Adipocyte (in vitro differentiated cells): ENCODE measurements around the gene SLC17A8.
"Not testable (repeated sequence)": the region's sequence is repeated elsewhere in the genome, so short reads cannot be mapped to it uniquely, and the experiment has no call there.

ENCODE experiments used
- DNase-seq: peaks from one replicate; pipeline ENCODE4 v3.0.0-alpha.2; 2015; ENCODE audit warnings: low read depth
- H3K27me3 ChIP-seq: replicated peaks from 2 replicates; pipeline ENCODE4 v1.7.0; 2013; ENCODE audit warnings: mild to moderate bottlenecking, low read length, moderate library complexity; ENCODE audit not compliant: control insufficient read depth, insufficient read depth
- H3K36me3 ChIP-seq: 2 replicates; pipeline ENCODE4 v1.7.0; 2013; ENCODE audit warnings: low read length, mild to moderate bottlenecking, moderate library complexity; ENCODE audit not compliant: control insufficient read depth, insufficient read depth, severe bottlenecking
- H3K4me1 ChIP-seq: 2 replicates; pipeline ENCODE4 v1.7.0; 2013; ENCODE audit warnings: mild to moderate bottlenecking, low read length, moderate library complexity; ENCODE audit not compliant: control insufficient read depth, insufficient read depth
- H3K4me3 ChIP-seq: 2 replicates; pipeline ENCODE4 v1.7.0; 2013; ENCODE audit warnings: mild to moderate bottlenecking, low read length, moderate library complexity
- H3K9ac ChIP-seq: 2 replicates; pipeline ENCODE4 v1.7.0; 2013; ENCODE audit warnings: mild to moderate bottlenecking, low read length, moderate library complexity
- H3K9me3 ChIP-seq: 2 replicates; pipeline ENCODE4 v1.7.0; 2013; ENCODE audit warnings: mild to moderate bottlenecking, low read length, moderate library complexity; ENCODE audit not compliant: control insufficient read depth

Gene SLC17A8

GRCh38 chr12:100430251-100430650 is 73.4 kb downstream of the SLC17A8 start:
- H3K4me3 ChIP-seq, H3K27me3 ChIP-seq, H3K9ac ChIP-seq, H3K9me3 ChIP-seq, DNase-seq, H3K36me3 ChIP-seq: not testable (repeated sequence)
- H3K4me1 ChIP-seq = peaks cover 31% of the 10 kb centered on the region

- H3K9ac ChIP-seq = peak overlapping the region; percentile 37
- H3K9me3 ChIP-seq = peaks cover 4% of the 10 kb centered on the region
- H3K36me3 ChIP-seq = no peaks in the 10 kb centered on the region
- no peak overlapping the region for H3K4me3 ChIP-seq
- no peaks in the 10 kb centered on the region for H3K27me3 ChIP-seq
- DNase-seq = peak; percentile 26
- peaks cover 40% of the 10 kb centered on the region for H3K4me1 ChIP-seq
These were observed 76.8 kb downstream of the SLC17A8 start for GRCh38 chr12:100433701-100434100.

GRCh38 chr12:100434177-100434576 is 77.3 kb downstream of the SLC17A8 start:
- Histone ChIP-seq H3K4me1 (peaks cover 40% of the 10 kb centered on the region), H3K27me3 (no peaks in the 10 kb centered on the region), H3K9me3 (peaks cover 4% of the 10 kb centered on the region), H3K4me3 (no peak overlapping the region), H3K9ac (peak overlapping the region; percentile 37), H3K36me3 (no peaks in the 10 kb centered on the region)
- DNase-seq = no peak

GRCh38 chr12:100435957-100436356 is 79.1 kb downstream of the SLC17A8 start:
- Histone ChIP-seq H3K4me3 (no peak overlapping the region), H3K36me3 (no peaks in the 10 kb centered on the region), H3K4me1 (peaks cover 40% of the 10 kb centered on the region), H3K9ac (peak overlapping the region; percentile 58), H3K9me3 (peaks cover 4% of the 10 kb centered on the region), H3K27me3 (no peaks in the 10 kb centered on the region)
- no peak for DNase-seq

GRCh38 chr12:100437038-100437841 is 80.4 kb downstream of the SLC17A8 start:
- no peak for DNase-seq
- Histone ChIP-seq H3K9ac (peak overlapping the region; percentile 51), H3K27me3 (no peaks in the 10 kb centered on the region), H3K36me3 (no peaks in the 10 kb centered on the region), H3K9me3 (peaks cover 4% of the 10 kb centered on the region), H3K4me3 (no peak overlapping the region), H3K4me1 (peaks cover 40% of the 10 kb centered on the region)

- Histone ChIP-seq H3K36me3 (no peaks in the 10 kb centered on the region), H3K27me3 (no peaks in the 10 kb centered on the region), H3K9me3 (no peaks in the 10 kb centered on the region), H3K9ac (no peak overlapping the region), H3K4me3 (no peak overlapping the region), H3K4me1 (peaks cover 22% of the 10 kb centered on the region)
- DNase-seq = no peak
These were observed 82.9 kb downstream of the SLC17A8 start for GRCh38 chr12:100439797-100440196.

- no peaks in the 10 kb centered on the region for H3K9me3 ChIP-seq
- H3K4me3 ChIP-seq = no peak overlapping the region
- H3K9ac ChIP-seq = no peak overlapping the region
- no peak for DNase-seq
- H3K36me3 ChIP-seq = no peaks in the 10 kb centered on the region
- peaks cover 5% of the 10 kb centered on the region for H3K27me3 ChIP-seq
- H3K4me1 ChIP-seq = peaks cover 2% of the 10 kb centered on the region
These were observed 85.5 kb downstream of the SLC17A8 start for GRCh38 chr12:100442403-100442802.

GRCh38 chr12:100443434-100443833 is 86.6 kb downstream of the SLC17A8 start:
- Histone ChIP-seq H3K4me1 (no peaks in the 10 kb centered on the region), H3K9ac (no peak overlapping the region), H3K36me3 (no peaks in the 10 kb centered on the region), H3K4me3 (no peak overlapping the region), H3K9me3 (no peaks in the 10 kb centered on the region), H3K27me3 (peaks cover 6% of the 10 kb centered on the region)
- DNase-seq = no peak

GRCh38 chr12:100445081-100445481 is 88.2 kb downstream of the SLC17A8 start:
- no peak overlapping the region for H3K9ac ChIP-seq
- H3K4me3 ChIP-seq = no peak overlapping the region
- peaks cover 6% of the 10 kb centered on the region for H3K27me3 ChIP-seq
- no peaks in the 10 kb centered on the region for H3K36me3 ChIP-seq
- H3K9me3 ChIP-seq = no peaks in the 10 kb centered on the region
- no peaks in the 10 kb centered on the region for H3K4me1 ChIP-seq
- no peak for DNase-seq

GRCh38 chr12:100447381-100447780 is 90.5 kb downstream of the SLC17A8 start:
- H3K27me3 ChIP-seq = peaks cover 6% of the 10 kb centered on the region
- H3K36me3 ChIP-seq = no peaks in the 10 kb centered on the region
- no peaks in the 10 kb centered on the region for H3K9me3 ChIP-seq
- H3K4me3 ChIP-seq = no peak overlapping the region
- H3K4me1 ChIP-seq = no peaks in the 10 kb centered on the region
- no peak overlapping the region for H3K9ac ChIP-seq
- DNase-seq = no peak

GRCh38 chr12:100448656-100449055 is 91.8 kb downstream of the SLC17A8 start:
- Histone ChIP-seq H3K27me3 (peaks cover 6% of the 10 kb centered on the region), H3K9ac (no peak overlapping the region), H3K9me3 (no peaks in the 10 kb centered on the region), H3K4me3 (no peak overlapping the region), H3K4me1 (no peaks in the 10 kb centered on the region), H3K36me3 (no peaks in the 10 kb centered on the region)
- DNase-seq = no peak

- Histone ChIP-seq H3K27me3 (peaks cover 6% of the 10 kb centered on the region), H3K9ac (no peak overlapping the region), H3K4me1 (no peaks in the 10 kb centered on the region), H3K4me3 (no peak overlapping the region), H3K36me3 (no peaks in the 10 kb centered on the region), H3K9me3 (no peaks in the 10 kb centered on the region)
- DNase-seq = no peak
These were observed 93.9 kb downstream of the SLC17A8 start for GRCh38 chr12:100450735-100451134.
